Right ventricle myocardium superior (tissue), 1 donor: ENCODE data around the gene UBIAD1. TPM values are rescaled to one million over a fixed set of nuclear protein-coding genes. Genes with fewer than 3 reads are reported as not detected.
"Not testable (repeated sequence)": the region's sequence is repeated elsewhere in the genome, so short reads cannot be mapped to it uniquely, and the experiment has no call there.

ENCODE experiments used
- ATAC-seq: fragments of 200-7000 bp; cut with Tn5 transposase; one replicate; pipeline ENCODE4 v1.9.1; 2020; ENCODE audit warnings: mild to moderate bottlenecking; ENCODE audit not compliant: poor library complexity
- DNase-seq: peaks from one replicate; pipeline ENCODE4 v3.0.0-alpha.2; 2020
- intact Hi-C: fragments of 100-400 bp; cut with DNase I; formaldehyde crosslinking; loops from one replicate; pipeline ENCODE4 v1.11.2; 2022
- total RNA-seq: library from RNA; stranded (reverse); fragmentation: NEBNext Ultra II Directional; extraction: Animal tissue kit (Norgen Biotek cat#: 25700); gene quantifications from one replicate; pipeline ENCODE4 v1.2.1, GENCODE V29; 2021
- donor health status: DM: no; HTN: yes; CAD: no; lungs with severe emphysema.

UBIAD1 gene
- total RNA-seq, 1 donor from 2014 or later: 10.1 TPM

GRCh38 chr1:11273595-11274234, 717 bp downstream of the UBIAD1 start:
- intact Hi-C loops: no loop called here
- DNase-seq: no peak
- no peak for ATAC-seq

GRCh38 chr1:11279152-11279551, 6.2 kb downstream of the UBIAD1 start:
- ATAC-seq (no peak), DNase-seq (no peak)
- intact Hi-C loops: no loop called here

GRCh38 chr1:11279630-11280029, 6.6 kb downstream of the UBIAD1 start:
- DNase-seq (no peak), ATAC-seq (no peak)
- intact Hi-C loops: no loop called here

GRCh38 chr1:11280719-11281376, 7.8 kb downstream of the UBIAD1 start:
- intact Hi-C loops: no loop called here
- ATAC-seq: no peak
- no peak for DNase-seq

GRCh38 chr1:11281518-11282331, 8.7 kb downstream of the UBIAD1 start:
- peak; percentile 44 for DNase-seq
- intact Hi-C loops: no loop called here
- peak; percentile 43 for ATAC-seq

GRCh38 chr1:11283151-11283550, 10.2 kb downstream of the UBIAD1 start:
- intact Hi-C loops: no loop called here
- ATAC-seq (no peak), DNase-seq (no peak)

- intact Hi-C loops: no loop called here
- ATAC-seq: no peak
- DNase-seq: no peak
Measured at GRCh38 chr1:11284784-11285183, 11.8 kb downstream of the UBIAD1 start.

- ATAC-seq: no peak
Measured at GRCh38 chr1:11285883-11286734, 13.1 kb downstream of the UBIAD1 start.

GRCh38 chr1:11286735-11287410, 13.9 kb downstream of the UBIAD1 start:
- intact Hi-C loops: no loop called here
- ATAC-seq (no peak), DNase-seq (no peak)

More at GRCh38 chr1:11285883-11286734, 13.1 kb downstream of the UBIAD1 start:
- intact Hi-C loops: no loop called here
- DNase-seq: no peak

- DNase-seq (no peak), ATAC-seq (no peak)
- intact Hi-C loops: no loop called here
Measured at GRCh38 chr1:11289064-11289463, 16.1 kb downstream of the UBIAD1 start.

- ATAC-seq (no peak), DNase-seq (no peak)
- intact Hi-C loops: no loop called here
Measured at GRCh38 chr1:11291049-11291448, 18.1 kb downstream of the UBIAD1 start.

- intact Hi-C loops: no loop called here
- ATAC-seq (no peak), DNase-seq (no peak)
Measured at GRCh38 chr1:11293856-11294255, 20.9 kb downstream of the UBIAD1 start.

- DNase-seq (no peak), ATAC-seq (no peak)
- intact Hi-C loops: no loop called here
Measured at GRCh38 chr1:11294951-11295350, 22.0 kb downstream of the UBIAD1 start.

GRCh38 chr1:11295905-11296304, 22.9 kb downstream of the UBIAD1 start:
- ATAC-seq: no peak
- intact Hi-C loops: no loop called here
- no peak for DNase-seq

GRCh38 chr1:11297774-11298173, 24.8 kb downstream of the UBIAD1 start:
- DNase-seq, intact Hi-C loops, ATAC-seq: not testable (repeated sequence)

GRCh38 chr1:11298390-11299224, 25.6 kb downstream of the UBIAD1 start:
- DNase-seq (no peak), ATAC-seq (no peak)
- intact Hi-C loops: no loop called here

- ATAC-seq: no peak
- DNase-seq: no peak
- intact Hi-C loops: no loop called here
Measured at GRCh38 chr1:11299225-11299574, 26.2 kb downstream of the UBIAD1 start.

- ATAC-seq (no peak), DNase-seq (no peak)
- intact Hi-C loops: no loop called here
Measured at GRCh38 chr1:11301601-11302000, 28.6 kb downstream of the UBIAD1 start.
